Loucy (cell line): ENCODE data around the gene KMT2E.

Experiments
- H2AFZ ChIP-seq: fragments of 200-600 bp; sonication (generic); 2 replicates; pipeline ENCODE4 v1.6.0; 2016; ENCODE audit warnings: antibody characterized with exemption, mild to moderate bottlenecking, low read length, moderate library complexity
- H3F3A ChIP-seq: fragments of 200-600 bp; 2 replicates; pipeline ENCODE4 v1.6.0; 2016; ENCODE audit warnings: antibody characterized with exemption, low read depth, mild to moderate bottlenecking
- H3K27me3 ChIP-seq: fragments of 200-600 bp; sonication (generic); 2 replicates; pipeline ENCODE4 v1.6.1; 2014; ENCODE audit warnings: low read length, mild to moderate bottlenecking; ENCODE audit not compliant: insufficient read depth, poor library complexity, severe bottlenecking
- H3K36me3 ChIP-seq: fragments of 200-600 bp; sonication (generic); 2 replicates; pipeline ENCODE4 v1.6.1; 2016; ENCODE audit warnings: low read length; ENCODE audit not compliant: insufficient read depth
- H3K4me1 ChIP-seq: fragments of 200-600 bp; sonication (generic); 2 replicates; pipeline ENCODE4 v1.5.1; 2014; ENCODE audit warnings: low read length, mild to moderate bottlenecking; ENCODE audit not compliant: insufficient read depth, poor library complexity, severe bottlenecking
- H3K4me2 ChIP-seq: fragments of 200-600 bp; sonication (generic); 2 replicates; pipeline ENCODE4 v1.6.0; 2014; ENCODE audit warnings: antibody characterized with exemption, low read length, low read depth, mild to moderate bottlenecking; ENCODE audit not compliant: poor library complexity, severe bottlenecking
- H3K4me3 ChIP-seq: fragments of 200-600 bp; sonication (generic); 2 replicates; pipeline ENCODE4 v1.5.1; 2014; ENCODE audit warnings: low read length, mild to moderate bottlenecking, mixed read lengths; ENCODE audit not compliant: poor library complexity, severe bottlenecking
- H3K79me2 ChIP-seq: fragments of 200-600 bp; sonication (generic); 2 replicates; pipeline ENCODE4 v1.6.1; 2014; ENCODE audit warnings: low read length; ENCODE audit not compliant: insufficient read depth
- H3K9ac ChIP-seq: fragments of 200-600 bp; sonication (generic); 2 replicates; pipeline ENCODE4 v1.6.0; 2014; ENCODE audit warnings: mild to moderate bottlenecking, low read depth, low read length, moderate library complexity; ENCODE audit not compliant: poor library complexity, severe bottlenecking
- H3K9me2 ChIP-seq: fragments of 200-600 bp; sonication (generic); replicated peaks from 2 replicates; pipeline ENCODE4 v1.6.1; 2016; ENCODE audit warnings: low read depth, low read length, mixed read lengths
- H3K9me3 ChIP-seq: fragments of 200-600 bp; sonication (generic); 2 replicates; pipeline ENCODE4 v1.6.1; 2014; ENCODE audit warnings: mild to moderate bottlenecking, antibody characterized with exemption, low read length, low read depth; ENCODE audit not compliant: insufficient read depth
- H4K20me1 ChIP-seq: fragments of 200-600 bp; sonication (generic); 2 replicates; pipeline ENCODE4 v1.6.0; 2014; ENCODE audit warnings: antibody characterized with exemption, low read length, mild to moderate bottlenecking; ENCODE audit not compliant: insufficient read depth, poor library complexity, severe bottlenecking
- CTCF ChIP-seq: fragments of 200-600 bp; sonication (generic); conservative IDR thresholded peaks from 2 replicates; pipeline ENCODE4 v1.5.1; 2014; ENCODE audit warnings: mild to moderate bottlenecking, antibody characterized with exemption, low read length
- EZH2phosphoT487 ChIP-seq: fragments of 200-600 bp; IDR thresholded peaks from 2 replicates; pipeline ENCODE4 v1.6.1; 2018; ENCODE audit warnings: antibody characterized with exemption, mild to moderate bottlenecking, moderate library complexity, borderline replicate concordance

KMT2E gene

GRCh38 chr7:105132335-105132734 lies 118.3 kb downstream of the KMT2E start:
- no peaks in the 10 kb centered on the region for H3K27me3 ChIP-seq
- H3K79me2 ChIP-seq = peaks cover 15% of the 10 kb centered on the region
- peaks cover 73% of the 10 kb centered on the region; the same call in 1 of the 2 replicates for H3K36me3 ChIP-seq
- H3K9me3 ChIP-seq = no peaks in the 10 kb centered on the region
- no peak overlapping the region for H3K9ac ChIP-seq
- no peaks in the 10 kb centered on the region for H3F3A ChIP-seq
- peaks cover 6% of the 10 kb centered on the region for H3K4me1 ChIP-seq
- H3K4me2 ChIP-seq = no peak overlapping the region
- H2AFZ ChIP-seq = no peak overlapping the region
- peaks cover 5% of the 10 kb centered on the region for H4K20me1 ChIP-seq
- H3K9me2 ChIP-seq = no peaks in the 10 kb centered on the region
- TF ChIP-seq EZH2phosphoT487 (no peak), CTCF (no peak)
- no peak overlapping the region for H3K4me3 ChIP-seq

DNA sequence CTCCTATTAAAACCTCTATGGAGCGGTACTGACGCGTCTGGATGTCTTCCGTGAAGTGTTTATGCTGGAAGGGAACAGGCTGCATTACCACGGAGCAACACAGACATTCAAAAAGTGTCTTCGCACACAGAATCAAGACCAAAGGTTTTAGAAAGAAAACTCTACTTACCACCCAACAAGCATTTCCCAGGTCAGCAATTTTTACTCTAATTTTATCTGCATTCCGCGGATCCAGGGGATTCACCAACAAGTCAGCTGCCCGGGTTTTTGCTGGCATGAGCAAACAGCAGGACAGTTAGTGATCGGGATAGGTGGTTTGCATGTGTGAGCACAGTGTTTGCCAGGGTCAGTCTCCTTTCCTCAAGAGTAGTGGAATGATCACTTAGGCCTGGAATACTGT lies 118.8 kb downstream of the KMT2E start:
- H3K9me3 ChIP-seq = no peaks in the 10 kb centered on the region
- H2AFZ ChIP-seq = no peak overlapping the region
- no peak overlapping the region for H3K4me3 ChIP-seq
- no peak overlapping the region for H3K4me2 ChIP-seq
- peaks cover 73% of the 10 kb centered on the region; the same call in 1 of the 2 replicates for H3K36me3 ChIP-seq
- no peak for TF ChIP-seq EZH2phosphoT487
- no peak for TF ChIP-seq CTCF
- peaks cover 6% of the 10 kb centered on the region for H3K4me1 ChIP-seq
- H3K79me2 ChIP-seq = peaks cover 20% of the 10 kb centered on the region
- H4K20me1 ChIP-seq = peaks cover 5% of the 10 kb centered on the region
- no peaks in the 10 kb centered on the region for H3K27me3 ChIP-seq
- H3K9ac ChIP-seq = no peak overlapping the region
- no peaks in the 10 kb centered on the region for H3F3A ChIP-seq
- no peaks in the 10 kb centered on the region for H3K9me2 ChIP-seq

DNA sequence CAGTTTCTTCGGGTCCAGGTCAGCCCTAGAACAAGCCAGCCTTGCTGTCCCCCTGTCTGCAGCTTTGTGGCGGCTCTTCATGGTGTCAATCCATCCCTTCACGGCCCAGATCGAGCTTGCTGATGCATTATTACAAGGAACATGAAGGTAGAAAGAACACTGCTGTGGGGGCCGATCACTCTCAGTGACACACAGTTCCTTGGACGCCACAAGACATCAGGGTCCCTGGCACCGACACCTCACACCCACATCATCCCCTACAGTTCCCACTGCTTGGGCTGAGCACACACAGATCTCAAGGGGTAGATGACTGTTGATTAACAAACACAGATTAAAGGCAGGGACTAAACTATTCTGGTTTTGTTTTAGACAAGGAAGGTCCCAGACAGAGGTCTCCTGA lies 119.4 kb downstream of the KMT2E start:
- H3K9ac ChIP-seq = no peak overlapping the region
- H3K79me2 ChIP-seq = peaks cover 23% of the 10 kb centered on the region
- no peak overlapping the region for H2AFZ ChIP-seq
- H3K36me3 ChIP-seq = peaks cover 76% of the 10 kb centered on the region; the same call in 1 of the 2 replicates
- peaks cover 6% of the 10 kb centered on the region for H3K4me1 ChIP-seq
- H3K4me3 ChIP-seq = no peak overlapping the region
- no peak overlapping the region for H3K4me2 ChIP-seq
- H3F3A ChIP-seq = no peaks in the 10 kb centered on the region
- peaks cover 5% of the 10 kb centered on the region for H4K20me1 ChIP-seq
- no peaks in the 10 kb centered on the region for H3K9me3 ChIP-seq
- H3K27me3 ChIP-seq = no peaks in the 10 kb centered on the region
- H3K9me2 ChIP-seq = no peaks in the 10 kb centered on the region
- TF ChIP-seq CTCF (no peak), EZH2phosphoT487 (no peak)
